ENCODE measurements around the gene PHOX2B.
A peak's percentile ranks its signal among the peaks of the same experiment; 100 is the strongest.
"Not testable (repeated sequence)": the region's sequence is repeated elsewhere in the genome, so short reads cannot be mapped to it uniquely, and the experiment has no call there.

PHOX2B gene

DNA sequence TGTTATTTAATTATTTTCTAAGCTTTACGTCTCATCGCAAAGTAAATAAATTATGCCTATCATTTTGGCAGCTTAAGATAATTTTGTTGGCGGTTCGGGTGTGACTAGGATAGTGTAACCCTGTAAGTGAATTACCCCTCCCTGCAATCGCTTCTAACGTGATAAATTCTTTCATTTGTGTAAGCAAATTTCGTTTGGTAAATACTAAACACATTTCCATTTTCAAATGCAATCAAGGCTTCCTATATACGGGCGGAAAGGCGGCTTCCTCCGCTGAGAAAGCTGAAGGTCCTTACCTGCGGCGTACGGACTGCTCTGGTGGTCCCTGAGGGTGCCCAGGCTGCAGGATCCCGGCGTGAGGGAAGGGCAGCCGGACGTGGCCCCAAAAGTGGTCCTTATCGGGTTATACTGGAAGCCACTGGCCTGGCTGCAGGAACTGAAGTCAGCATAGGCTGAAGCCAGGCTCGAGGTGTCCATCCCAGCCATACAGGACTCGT lies 403 bp downstream of the PHOX2B start:
- no peak for DNase-seq (ENCODE audit: low read depth)

DNA sequence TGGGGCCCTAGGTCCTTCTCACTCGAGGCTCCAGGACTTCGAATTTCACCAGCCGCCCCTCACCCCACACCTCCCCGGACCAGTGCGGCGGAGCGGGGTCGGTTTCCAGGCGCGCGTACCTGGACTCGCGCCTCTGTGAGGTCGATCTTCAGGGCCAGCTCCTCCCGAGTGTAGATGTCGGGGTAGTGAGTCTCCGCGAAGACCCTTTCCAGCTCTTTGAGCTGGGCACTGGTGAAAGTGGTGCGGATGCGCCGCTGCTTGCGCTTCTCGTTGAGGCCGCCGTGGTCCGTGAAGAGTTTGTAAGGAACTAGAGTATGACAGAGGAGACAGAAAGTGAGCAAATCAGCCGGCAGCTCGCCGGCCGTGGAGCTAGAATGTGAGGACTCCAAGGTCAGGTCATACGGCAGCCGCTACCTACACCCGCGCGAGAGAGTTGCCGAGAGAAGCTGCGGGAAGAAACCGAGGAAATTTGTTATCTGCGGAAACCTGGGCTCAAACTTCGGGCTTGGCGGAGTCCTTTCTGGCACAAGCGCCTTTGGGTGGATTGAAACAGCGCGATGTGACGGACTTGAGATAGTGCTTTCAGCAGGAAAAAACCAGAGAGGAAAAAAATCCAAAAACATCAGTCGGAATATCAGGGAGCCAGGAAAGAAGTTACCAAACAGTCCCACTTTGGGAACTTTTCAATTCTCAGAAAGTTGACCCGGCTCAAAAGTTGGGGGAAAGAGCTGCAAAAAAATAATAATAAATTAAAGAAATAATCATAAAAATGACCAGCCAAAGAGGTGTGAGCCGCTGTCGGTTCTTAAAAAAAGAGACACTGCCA lies 1.1 kb downstream of the PHOX2B start:
- DNase-seq (ENCODE audit: low read depth): no peak

DNA sequence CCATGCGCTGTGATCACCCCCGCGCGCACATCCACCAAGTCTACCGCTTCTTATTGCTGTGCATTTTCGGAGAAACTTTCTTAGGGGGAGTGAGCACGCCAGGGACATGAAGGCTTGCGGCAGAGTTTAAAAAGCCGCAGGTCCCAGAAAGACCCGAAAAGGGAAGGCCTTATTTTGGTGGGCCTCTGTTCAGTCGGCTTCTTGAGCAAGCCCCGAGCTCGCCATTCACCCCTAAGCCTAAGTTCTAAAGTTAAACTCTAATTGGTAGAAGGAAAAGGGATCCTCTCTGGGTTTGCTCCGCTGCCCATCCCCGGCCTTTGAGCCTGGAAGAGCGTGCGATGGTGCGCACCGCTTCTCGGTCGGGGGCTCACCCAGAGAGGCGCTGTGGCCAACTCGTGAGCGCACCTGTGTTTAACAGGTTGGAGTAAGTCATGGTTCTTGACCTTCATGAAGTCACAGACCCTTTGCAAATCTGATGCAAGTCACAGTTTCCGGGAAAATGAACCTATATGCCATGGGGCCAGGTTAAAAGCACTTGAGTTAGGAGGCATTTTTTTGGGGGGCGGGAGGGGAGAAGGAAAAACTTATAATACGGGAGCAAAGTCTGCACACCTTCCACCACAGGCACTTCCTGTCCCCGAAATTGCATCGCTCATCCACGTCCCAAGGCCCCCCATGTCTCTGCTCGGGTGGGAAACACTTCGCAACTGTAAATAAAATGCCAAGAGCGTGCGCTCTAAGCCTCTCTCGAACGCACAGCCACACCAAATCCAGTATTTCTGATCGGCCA lies 1.9 kb downstream of the PHOX2B start:
- no peak for DNase-seq (ENCODE audit: low read depth)

DNA sequence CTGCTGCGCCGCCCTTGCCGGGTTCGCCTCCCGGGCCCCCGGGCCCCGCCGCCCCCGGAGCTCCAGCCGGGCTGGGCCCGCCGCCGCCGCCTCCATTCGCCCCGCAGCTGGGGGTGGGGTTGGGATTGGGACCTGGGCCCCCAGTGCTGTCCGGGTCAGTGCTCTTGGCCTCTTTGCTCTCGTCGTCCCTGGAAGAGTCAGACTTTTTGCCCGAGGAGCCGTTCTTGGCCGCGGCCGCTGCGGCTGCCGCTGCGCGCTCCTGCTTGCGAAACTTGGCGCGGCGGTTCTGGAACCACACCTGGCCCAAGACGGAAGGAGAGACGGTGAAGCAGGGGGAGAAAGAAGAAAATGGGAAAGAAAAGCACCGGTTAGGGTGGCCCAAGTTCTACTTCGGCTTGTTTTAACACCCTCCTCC lies 2.5 kb downstream of the PHOX2B start:
- DNase-seq (ENCODE audit: low read depth): no peak

DNA sequence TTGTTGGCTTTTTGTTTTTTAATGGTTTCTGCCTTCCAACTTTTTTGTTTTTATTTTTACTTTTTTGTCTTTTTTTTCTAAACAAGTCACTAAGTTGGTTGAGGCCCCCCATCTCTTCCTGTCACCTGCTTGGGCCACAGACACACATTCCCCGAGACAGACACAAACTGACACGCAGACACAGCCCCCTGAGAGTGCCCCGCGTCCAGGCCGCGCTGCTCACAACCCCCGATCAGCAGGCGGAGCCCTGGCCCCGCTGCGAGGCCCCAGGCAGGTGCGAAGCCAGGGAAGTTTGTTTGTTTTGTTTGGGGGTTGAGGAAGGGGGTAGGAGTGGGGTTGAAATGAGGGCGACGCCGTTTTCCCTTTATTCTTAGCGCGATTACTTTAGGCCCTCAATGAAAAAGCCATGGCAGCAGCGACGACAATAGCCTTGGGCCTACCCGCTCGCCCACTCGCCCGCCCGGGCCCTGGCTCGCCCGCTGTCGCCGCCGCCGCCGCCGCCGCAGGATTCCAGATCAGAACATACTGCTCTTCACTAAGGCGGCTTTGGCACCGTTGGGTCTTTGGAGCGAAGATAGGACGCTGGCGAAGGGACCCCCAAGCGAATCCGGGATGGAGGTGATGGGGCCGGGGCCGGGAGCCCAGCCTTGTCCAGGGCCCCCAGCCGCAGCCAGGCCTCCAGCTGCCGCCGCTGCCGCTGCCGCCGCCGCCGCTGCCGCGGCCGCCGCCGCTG lies 3.1 kb downstream of the PHOX2B start:
- DNase-seq (ENCODE audit: low read depth): no peak

DNA sequence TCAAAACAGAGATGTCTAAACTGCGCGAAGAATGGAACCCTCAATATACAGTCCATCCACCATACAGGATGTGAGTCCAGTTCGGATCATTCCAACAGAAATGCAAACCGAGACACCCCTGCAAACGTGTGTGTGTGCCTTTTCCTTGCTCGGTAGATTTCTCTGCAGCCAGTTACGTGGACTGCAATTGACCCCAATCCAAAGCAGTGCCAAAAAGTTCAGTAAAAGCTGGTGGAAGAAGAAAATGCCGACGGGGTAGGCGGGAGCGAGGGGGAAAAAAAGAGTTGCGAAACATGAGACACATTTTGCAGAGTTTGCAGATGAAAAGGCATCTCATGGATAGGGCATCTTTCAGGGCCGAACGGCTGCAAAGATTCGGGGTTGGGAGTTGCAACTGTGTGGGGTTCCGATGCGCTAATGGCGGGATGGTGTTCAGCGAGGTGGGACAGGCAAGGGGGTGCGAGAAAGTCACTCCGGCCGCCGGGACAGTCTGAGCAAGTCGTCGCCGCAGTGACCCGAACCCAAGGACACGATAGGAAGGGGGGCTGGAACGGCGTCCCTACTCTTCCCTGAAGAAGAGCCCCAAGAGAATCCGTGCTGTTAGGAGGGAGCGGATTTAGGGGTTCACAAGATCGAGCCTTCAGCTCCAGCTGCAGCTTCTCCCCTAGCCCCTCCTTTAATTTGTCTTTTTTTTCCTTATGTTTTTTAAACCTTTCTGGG lies 3.8 kb downstream of the PHOX2B start:
- DNase-seq (ENCODE audit: low read depth): no peak

DNA sequence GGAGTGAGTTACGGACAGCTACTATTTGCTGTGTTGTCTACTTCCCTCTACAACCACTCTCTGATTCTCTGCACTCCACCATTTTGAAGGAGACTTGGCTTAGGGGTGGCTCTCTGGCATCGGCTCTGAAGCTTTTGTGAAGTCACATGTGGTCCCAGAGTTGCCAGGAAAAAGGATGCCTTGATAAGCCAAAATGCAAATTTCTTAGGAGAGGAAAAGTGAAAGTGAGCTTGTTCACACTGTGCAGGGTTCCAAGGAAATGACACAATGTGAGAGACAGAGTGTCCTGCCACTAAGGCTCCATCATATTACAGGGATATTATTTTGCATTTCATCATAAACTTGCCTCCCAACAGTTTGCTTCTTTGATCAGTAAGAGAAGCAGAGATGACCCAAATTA lies 7.2 kb downstream of the PHOX2B start:
- no peak for DNase-seq (ENCODE audit: low read depth)

DNA sequence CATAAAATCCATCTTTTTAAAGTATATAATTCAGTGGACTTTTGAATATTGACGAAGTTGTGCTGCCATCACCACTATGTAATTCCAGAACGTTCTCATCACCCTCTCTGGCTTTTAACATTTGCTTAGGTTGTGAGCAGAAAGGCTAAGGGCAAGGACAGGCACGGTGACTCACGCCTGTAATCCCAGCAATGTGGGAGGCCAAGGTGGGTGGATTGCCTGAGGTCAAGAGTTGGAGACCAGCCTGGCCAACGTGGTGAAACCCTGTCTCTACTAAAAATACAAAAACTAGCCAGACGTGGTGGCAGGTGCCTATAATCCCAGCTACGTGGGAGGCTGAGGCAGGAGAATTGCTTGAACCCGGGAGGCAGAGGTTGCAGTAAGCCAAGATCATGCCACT lies 11.0 kb downstream of the PHOX2B start:
- not testable (repeated sequence) for DNase-seq (ENCODE audit: low read depth)

DNA sequence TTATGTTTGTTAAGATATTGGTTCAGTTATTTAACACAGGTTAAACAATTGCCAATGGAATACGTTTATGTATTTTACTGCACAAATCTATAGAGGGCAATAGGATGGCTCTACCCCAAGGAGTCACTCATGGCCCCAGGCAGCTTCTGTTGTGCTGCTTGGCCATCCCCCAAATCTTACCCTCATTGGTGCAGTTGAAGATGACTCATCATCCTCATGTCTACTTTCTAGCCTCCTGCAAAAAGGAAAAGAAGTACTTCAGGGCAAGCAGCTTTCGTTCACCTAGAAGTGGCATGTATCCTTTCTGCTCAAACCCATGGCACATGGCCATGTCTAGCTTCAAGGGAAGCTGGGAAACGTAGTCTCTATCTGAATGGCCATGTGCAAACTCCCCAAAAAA lies 14.2 kb downstream of the PHOX2B start:
- DNase-seq (ENCODE audit: low read depth): no peak

DNA sequence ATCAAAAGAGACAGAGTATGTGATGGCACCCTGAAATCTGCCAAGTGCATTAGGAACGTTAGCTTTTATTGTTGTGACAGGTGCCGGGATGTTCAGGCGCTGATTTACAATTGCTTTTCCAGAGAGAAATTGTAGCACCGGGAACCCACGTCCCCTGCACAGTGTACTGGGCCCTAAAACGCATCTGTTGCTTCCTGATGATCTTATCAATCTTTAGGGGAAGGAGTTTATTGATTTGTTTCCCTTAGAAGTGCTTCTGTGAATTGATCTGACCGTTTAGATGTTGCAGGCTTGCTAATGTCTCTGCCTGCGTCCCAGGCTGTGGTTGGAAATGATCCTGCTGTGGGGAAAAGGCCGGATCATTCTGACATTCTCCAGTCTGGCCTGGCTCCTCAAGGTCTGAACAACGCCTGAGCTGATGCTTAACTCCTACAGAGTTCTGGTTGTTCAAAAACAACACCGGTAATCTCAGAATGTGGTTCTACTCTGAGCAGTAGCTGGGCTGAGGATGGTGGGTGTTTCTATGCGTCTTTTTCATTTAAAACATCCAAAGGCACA lies 16.9 kb downstream of the PHOX2B start:
- no peak for DNase-seq (ENCODE audit: low read depth)

DNA sequence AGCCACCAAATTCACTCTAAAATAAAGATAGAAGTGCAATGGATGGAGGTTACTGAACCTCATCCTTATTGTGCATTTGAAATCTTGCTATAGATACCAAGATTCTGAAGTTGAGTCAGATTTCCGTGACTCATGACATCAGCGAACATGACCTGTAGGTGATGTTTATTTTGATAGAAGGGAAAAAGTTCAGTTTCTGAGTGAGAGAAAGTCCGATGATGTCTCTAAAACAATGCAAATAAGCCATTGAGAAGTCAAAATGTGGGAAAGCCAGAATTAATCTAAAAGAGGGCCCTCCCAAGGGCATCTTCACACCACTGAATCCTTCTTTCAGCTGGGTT lies 20.0 kb downstream of the PHOX2B start:
- no peak for DNase-seq (ENCODE audit: low read depth)

DNA sequence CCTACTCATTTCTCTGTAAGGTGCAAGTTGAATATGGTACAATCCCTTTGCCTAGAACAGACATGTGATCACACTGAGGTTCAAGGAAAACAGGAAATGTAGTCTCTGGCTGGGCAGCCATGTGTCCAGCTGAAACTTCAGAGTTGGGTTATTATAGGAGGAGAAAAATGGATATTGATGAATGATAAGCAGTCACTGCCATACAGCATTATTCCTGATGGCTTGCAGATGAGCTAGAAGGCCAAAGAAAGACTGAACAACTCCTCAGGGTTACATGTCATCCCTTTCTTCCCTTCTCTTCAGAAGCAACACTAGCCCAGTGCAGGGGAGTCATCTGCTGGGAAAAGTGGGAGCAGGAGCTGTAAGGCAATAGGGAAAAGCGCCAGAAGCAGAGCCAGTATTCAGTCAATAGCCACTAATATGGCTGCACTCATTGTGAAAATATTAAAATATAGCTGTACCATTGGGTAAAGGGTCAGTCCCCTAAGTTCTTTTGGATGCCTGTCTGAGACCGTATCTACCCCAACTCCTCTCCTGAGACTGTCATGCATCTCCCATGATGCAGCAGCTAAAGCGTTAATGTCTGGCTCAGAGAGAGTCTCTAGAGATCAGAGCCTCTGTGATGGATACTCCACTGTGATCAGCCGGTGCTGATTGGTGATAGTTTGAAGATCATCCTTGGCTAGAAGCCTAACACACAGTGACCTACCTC lies 20.5 kb downstream of the PHOX2B start:
- DNase-seq (ENCODE audit: low read depth): no peak

DNA sequence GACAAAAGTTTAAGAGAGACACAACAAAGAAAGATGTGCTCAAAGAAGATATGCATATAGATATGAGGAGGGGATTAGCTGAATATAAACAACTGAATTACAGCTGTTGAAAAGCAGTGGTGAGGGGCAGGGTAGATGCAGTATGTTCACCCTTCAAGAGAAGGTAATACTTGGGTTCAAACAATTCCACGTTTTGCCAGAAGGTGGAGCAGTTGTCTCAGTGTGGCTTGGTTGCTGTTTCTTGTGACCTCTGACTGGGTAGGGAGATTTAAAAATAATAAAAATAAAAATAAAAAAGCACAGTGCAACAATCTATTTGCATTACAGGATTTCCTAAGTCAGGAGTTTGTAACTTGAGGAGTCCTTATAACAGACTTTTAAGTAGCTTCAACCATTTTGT lies 23.3 kb downstream of the PHOX2B start:
- DNase-seq (ENCODE audit: low read depth): peak; percentile 7

DNA sequence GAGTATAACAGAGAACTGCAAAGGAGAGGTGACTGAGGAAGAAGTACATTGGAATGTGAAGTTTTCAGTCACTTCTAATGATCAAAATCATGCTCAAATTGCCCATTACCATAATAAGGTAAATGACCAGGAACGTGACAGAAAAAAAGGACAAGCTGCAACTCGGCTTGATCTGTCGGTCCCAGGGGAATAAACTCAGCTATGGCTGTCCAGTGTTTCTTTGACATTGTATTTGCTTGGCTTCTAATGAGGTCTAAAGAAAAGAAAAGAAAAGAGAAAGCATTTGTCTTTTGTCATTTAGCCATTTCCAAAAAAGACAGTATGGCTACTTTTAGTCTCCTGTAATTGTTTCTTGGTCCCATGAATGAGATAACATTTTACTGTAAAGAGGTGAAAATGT lies 25.2 kb downstream of the PHOX2B start:
- no peak for DNase-seq (ENCODE audit: low read depth)

DNA sequence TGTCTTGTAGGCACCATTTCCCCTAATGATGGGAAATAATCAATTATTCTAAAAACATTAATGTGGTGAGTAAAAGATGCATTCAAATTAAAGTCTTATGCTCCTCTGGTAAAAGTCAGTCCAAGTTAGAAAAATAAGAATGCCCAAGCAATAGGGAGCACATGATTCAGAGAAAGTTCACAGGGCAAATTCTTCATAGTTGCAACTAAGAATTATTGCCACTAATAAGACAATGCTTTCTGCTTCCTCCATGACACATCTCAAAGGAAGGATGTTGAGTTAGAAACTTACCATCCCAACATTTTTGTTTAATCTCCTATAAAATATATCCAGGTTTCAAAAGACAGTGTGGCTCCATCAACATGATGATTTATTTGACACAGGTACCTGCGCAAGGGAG lies 26.3 kb downstream of the PHOX2B start:
- DNase-seq (ENCODE audit: low read depth): no peak

DNA sequence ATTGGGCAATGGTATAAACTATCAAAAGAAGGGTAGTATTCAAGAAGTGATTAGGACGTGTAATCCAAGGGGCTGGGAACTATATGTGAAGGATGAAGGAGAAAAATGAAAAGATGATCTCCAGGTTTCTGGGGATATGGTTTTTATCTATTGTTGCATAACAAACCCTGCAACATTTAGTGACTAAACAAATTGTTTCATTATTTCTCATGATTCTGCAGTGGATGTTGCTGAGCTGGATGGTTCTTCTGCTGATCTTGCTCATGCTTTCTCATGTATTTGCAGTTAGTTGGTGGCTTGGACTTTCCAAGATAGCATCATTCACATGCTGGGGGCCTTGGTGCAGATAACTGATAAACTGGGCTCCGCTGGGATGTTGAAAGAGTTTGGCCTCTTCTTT lies 29.1 kb downstream of the PHOX2B start:
- DNase-seq (ENCODE audit: low read depth): no peak

DNA sequence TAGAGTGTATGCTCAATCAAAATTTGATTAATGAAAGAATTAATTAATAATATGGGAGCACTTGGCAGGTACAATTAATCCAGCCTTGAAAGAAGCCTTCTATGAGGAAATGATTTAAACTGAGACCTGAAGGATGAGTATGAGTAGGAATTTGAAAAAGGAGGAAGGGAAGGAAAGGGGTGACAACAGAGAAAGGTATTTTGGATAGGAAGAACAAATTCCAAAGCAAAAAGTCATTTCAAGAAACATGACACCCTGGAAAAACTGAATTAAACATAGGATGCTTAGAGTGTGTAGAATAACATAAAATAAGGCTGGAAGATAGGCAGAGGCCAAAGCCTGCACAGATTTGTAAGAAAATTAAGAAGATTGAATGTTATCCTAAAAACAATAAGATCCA lies 29.6 kb downstream of the PHOX2B start:
- DNase-seq (ENCODE audit: low read depth): no peak

DNA sequence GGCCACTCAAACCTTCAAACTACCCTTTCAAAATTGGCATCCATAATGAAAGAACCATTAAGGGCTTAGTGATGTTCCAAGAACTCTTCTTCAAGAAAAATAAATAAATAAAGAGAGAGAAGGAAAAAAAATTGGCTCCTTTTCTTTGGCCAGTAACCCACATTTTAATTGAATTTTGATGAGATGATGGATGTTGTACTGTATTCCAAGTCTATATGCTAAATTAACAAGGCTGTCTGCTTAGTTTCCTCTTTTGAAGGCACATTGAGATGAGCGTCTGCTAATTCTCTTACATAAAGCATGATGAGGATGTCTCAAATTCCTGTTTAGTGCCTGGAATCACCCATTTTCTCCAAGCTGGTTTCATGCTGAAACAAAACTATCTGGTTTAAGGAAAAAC lies 33.4 kb downstream of the PHOX2B start:
- no peak for DNase-seq (ENCODE audit: low read depth)

DNA sequence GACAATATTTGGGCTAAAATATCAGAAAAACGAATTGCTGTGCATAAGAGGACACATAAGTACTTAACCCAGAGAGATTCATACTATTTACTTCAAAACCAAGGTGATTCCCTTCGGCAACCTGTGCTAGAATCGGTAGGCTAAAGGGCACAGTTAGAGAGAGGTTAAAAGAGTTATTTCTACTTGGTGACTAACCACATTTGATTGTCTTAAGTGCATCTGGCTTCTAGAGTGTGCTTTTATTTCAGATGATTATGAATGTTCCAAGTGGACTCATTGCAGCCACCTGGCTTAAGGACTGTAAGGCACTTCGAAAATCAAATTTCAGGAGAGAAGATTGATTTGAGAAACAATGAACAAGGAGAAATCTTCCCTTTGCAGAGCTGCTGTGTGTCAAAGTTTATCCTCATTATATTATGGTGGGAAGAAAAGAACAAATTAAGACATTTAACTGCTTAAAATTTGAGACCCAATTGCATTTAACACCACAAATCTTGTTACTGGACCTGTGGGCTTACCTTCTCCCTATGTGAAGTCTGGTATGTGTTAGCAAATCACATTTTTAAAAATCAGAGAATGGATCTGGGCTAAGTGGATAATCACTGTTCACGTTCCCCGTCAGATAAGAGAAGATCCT lies 34.0 kb downstream of the PHOX2B start:
- DNase-seq (ENCODE audit: low read depth): no peak

DNA sequence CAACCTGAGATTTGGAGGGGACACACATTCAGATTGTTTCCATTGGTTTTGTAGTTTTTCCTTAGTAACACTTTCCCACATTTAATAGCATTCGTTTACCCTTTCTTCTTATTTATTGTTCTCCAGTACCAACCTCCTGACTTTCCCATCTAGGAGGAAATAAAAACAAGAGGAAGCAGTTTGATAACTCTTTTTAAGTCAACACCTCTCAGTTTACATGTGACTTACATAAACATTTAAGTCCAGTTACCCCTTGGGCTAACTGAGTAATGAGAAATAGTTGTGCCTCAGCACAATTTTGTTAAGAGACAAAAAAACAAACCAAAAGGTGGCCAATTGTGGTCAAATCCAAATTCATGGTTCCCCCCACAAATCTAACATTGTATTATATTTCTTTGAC lies 34.8 kb downstream of the PHOX2B start:
- no peak for DNase-seq (ENCODE audit: low read depth)

DNA sequence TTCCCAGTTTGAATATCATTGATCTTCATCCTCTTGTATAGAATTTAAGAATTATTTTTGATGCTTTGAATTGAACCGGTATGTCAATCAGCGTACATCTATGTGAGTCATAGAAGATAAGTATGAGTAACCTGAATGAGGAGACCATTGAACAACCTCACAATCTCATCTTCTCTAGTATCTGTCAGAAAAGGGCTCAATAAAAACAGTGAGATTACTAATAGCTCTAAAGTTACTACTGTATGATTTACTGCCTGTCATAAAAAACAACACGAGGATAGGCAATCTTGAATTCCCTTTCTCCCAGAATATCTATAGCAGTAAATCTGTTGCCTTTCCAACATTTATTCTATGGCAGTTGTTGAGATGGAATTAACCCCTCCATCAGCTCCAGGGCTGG lies 36.1 kb downstream of the PHOX2B start:
- no peak for DNase-seq (ENCODE audit: low read depth)

All from CMK (cell line).